Pons (tissue), 1 donor: ENCODE results near the gene NFKBIE.
"Not testable (repeated sequence)": the region's sequence is repeated elsewhere in the genome, so short reads cannot be mapped to it uniquely, and the experiment has no call there.

Experiments
- DNase-seq: peaks from one replicate; pipeline ENCODE4 v3.0.0-alpha.2; 2016; ENCODE audit warnings: low spot score

The NFKBIE gene, protein sequence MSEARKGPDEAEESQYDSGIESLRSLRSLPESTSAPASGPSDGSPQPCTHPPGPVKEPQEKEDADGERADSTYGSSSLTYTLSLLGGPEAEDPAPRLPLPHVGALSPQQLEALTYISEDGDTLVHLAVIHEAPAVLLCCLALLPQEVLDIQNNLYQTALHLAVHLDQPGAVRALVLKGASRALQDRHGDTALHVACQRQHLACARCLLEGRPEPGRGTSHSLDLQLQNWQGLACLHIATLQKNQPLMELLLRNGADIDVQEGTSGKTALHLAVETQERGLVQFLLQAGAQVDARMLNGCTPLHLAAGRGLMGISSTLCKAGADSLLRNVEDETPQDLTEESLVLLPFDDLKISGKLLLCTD

DNA sequence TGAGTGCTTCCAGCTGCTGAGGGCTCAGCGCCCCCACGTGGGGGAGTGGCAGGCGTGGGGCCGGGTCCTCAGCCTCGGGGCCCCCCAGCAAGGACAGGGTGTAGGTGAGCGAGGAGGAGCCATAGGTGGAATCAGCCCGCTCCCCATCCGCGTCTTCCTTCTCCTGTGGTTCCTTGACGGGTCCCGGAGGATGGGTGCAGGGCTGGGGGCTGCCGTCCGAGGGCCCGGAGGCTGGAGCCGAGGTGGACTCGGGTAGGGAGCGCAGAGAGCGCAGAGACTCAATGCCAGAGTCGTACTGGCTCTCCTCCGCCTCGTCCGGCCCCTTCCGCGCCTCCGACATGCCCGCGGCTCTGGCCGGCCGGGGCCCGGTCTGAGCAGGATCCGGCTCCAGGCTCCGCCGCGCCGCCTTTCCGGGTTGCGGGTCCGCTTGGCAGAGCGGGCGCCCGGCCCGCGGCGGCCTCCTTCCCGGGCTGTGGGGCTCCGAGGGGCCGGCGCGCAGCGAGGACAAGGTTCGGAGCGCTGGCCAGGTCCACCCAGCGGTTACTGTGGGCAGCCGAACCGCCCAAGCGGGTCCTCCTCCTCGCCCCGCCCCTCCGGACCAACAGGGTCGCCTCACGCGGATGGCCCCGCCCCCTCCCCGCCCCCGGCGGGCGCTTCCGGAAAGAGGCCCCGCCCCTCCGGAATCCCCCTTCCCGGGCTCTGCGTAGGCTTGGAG is at the start of gene NFKBIE:
Gene NFKBIE, minus strand, starts transcription at position 545 of the 715 bp plus-strand sequence. Its CDS starts 205 bp downstream, at position 340.
- DNase-seq = peak; percentile 87

DNA sequence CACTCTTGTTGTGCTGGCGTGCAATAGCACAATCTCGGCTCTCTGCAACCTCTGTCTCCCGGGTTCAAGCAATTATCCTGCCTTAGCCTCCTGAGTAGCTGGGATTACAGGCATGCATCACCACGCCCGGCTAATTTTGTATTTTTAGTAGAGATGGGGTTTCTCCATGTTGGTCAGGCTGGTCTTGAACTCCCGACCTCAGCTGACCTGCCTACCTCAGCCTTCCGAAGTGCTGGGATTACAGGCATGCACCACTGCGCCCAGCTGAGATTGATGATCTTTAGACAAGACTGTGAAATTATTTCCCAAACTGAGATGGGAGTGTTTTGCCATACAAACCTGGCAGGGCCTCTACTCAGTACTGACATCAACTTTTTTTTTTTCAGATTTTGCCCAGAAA is 49.3 kb upstream of the NFKBIE start:
- DNase-seq = not testable (repeated sequence)

DNA sequence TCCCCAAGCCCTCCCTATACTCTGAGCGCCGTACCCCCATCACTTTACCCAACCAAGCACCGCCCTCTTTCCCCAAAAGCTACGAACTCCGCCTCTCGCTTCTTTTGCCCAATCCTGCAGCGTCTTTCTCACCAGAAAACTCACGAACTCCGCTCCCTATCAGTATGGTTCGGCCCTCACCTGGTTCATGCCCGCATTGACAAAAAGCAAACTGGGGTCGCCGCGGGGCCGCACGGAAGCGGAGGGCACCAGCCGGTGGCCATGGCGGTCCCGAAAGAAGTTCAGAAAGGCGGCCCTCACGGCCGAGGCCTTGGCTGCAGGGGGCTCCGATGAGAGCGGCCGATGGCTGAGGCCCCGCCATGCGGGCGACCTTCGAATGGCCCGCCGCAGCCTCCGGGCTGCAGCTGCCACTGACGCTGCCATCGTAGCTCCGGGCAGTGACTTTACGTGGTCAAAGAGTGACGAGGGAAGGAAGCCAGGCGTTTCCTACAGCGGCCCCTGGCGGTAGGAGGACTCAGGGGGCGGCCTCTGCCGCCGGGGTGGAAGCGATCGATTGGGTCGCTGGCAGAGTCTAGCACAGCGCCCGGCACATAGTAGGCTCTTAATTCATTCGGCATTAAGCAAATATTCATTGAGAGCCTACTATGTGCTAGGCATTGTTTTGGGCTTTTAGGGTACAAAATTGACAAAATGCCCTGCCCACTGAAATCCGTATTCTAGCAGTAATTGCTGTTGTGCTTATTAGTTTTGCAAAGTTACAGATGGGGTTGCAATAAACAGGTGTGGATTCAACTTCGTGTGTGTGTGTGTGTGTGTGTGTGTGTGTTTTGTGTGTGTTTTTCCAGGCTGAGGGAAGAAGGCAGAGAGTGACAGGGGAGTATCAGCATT is 47.8 kb upstream of the NFKBIE start, which contains the start of gene AARS2:
Gene AARS2, minus strand, starts transcription at position 447 of the 888 bp plus-strand sequence. Its CDS starts 24 bp downstream, at position 423.
- peak; percentile 74 for DNase-seq

DNA sequence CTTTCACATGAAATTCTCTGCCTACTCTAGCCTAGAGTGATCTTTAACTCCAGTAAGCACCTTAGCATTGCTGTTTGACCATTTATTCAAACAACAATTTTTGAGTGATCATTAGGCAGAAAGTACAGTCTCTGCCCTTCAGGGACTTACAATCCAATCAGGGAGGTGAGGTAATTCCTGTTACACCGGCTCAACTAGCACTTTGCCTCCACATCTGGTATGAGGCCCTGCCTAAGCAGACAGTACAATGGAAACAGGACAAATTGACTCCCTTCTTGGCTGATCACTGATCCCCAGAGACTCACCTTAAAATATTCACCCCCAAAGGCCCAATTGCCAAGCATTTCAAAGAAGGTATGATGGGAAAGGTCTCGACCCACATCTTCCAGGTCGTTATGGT is 46.4 kb upstream of the NFKBIE start:
- no peak for DNase-seq

DNA sequence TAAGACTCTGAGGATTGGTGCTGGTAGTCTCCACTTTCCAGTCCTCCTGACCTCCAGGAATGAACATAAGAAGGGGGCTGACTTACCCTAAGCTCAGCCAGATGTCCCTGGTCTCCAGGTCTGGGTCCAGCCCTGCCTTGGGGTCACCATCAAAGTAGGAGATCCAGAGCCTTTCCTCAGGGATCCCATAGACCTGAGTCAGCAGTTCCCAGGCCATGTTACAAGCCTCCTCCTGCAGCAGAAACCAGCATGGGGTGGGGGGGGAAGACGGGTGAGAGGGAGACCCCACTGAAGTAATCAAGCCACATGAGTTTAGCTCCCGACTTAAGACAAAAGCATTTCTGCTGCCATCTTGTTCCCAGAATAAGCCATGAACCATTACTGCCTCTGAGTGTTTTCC is 46.0 kb upstream of the NFKBIE start:
- DNase-seq = no peak

DNA sequence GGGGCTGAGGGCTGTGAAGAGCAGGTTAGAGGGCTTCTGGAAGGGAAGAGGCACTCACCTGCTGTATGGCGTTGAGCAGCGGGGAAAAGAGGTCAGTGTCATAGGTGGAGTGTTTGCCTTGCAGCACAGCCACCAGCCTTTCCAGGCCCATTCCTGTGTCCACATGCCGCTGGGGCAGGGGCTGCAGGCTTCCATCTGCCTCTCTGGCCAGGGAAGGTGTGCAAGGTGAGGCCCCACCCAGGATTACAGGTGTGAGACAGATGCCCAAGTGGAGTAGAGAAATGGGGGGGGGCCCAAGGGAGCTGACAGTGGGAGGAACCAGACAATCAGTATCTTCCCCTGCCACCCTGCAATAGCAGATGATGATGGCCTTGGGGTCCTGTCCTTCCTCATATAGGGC is 44.9 kb upstream of the NFKBIE start:
- DNase-seq = no peak

DNA sequence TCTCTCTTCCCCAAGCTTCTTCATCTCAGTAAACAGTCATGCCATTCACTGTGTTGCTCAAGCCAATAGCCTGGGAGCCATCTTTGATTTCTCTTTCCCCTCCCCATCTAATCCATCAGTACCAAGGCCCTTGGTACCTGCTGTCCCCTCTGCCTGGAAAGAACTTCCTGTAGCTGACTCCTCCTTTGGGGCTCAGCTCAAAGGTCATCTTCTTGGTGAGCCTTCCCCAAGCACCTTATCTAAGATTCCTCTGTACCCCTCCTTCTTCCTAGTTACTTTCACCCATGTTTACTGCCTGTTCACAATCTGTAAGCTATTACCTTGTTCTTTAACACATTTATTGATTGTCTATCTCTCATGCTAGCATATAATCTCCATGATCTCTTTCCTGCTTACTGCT is 44.3 kb upstream of the NFKBIE start:
- no peak for DNase-seq

DNA sequence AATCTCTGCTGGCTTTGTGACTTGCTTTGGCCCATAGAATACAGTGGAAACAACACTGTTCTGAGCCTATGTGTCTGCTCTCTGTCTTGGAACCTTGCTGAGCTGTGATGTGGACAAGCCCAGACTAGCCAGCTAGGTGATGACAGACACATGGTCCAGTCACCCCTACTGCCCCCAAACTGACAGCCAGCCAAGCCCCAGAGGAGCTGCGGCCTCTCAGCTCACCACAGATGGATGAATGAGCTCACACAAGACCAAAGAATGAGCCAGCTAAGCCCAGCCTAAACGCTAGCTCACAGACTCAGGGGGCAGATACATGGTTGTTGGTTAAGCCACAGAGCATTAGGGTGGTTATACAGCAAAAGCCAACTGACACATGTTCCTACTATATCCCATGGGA is 43.7 kb upstream of the NFKBIE start:
- no peak for DNase-seq

DNA sequence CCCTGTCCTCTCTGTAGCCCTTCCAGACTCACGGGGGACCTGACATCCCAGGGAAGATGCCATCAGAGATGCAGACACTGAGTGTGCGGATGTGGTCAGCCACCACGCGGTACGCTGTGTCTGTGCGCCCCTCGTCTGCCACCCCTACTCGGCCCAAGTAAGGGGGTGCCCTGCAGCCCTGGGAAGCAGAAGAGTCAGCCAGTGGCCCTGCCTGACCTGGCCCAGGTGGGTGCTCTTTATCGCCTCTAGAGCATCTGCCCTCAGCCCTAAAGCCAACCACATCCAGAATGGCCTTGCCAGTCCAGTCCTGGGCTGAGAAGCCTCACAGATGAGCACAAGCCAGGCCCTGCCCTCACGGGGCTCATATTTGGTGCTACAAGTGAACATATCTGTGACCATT is 41.9 kb upstream of the NFKBIE start:
- DNase-seq = no peak

DNA sequence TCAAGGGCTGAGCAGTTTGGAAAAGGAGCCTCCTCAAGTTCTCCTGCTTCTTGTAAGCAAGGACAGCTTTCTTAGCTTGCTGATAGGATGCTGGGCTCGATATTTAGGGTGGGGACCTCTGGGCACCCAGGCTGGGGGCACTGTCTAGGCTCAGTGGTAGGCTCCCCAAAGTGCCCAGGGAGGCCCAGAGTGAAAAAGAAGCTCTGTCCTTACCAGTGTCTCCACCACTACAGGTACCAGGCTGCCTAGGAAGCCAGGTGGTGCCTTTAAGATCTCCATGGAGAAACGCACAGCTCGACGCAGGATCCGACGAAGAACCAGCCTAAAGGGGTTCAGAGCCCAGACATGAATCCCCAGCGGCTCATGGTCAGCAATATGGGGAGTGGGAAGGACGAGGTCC is 41.4 kb upstream of the NFKBIE start:
- DNase-seq = no peak

DNA sequence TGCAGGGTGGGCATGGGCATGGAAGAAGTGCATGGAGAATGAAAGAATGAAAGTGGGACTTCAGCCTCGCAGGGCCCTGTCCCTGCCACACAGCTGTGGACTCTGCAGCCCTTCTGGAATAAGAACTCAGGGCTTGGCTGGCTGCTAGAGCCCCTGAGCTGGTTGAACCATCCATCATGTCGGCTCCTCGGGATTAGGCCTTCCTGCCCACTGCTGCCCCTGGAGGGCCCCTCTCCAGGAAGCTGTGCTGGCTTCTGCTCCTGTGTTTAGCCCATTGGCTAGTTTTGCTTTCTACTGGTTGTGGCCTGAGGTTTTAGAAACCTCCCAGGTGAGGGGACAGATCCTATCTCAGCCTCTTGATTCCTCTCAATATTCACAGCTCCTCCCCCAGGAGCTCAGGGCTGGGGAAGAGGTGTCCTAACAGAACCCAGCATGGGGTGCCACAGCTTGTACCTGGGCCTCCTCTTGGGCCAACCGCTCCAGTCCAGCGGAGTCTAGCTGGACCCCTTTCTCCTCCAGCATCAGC is 39.9 kb upstream of the NFKBIE start:
- DNase-seq = no peak

DNA sequence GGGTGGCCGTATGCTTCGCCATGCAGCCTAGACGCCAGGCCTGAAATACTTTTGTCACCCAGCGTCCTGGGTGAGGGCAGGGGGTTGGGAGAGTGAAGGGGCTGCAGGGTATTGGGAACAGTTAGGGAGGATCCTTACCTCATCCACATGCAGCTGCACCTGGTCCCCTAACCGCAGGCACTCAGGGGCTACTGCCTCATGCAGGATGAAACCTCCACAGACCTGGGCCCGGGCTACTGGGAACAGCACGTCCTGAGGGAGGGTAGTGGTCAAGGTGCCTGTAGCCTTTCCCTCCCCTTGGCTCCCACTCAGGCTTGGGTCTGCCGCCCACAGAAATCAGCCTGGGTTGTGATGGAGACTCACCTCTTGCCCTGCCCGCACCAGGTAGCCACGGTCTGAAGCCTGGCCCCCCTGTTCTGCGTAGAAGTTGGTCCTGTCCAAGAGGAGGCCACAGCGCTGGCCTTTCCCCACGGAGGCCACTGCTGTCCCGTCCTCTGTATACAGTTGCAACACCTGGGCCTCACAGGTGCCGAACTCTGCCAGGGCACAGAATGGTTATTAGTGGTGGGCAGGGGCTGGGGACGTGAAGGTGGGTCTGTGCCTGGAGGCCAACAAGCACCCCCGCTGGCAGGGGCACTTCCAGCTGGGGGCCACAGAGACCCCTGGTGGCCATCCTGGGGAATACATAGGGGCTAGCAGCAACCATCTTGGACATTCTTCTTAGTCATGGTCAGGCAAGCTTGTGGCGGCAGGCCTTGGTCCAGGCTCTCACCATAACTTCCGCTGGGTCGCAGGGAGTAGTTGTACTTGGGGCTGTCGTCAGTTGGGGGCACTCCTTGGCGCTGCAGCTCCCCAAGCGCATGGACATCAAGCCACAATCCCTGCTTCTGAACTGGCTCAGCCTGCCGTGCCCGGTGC is 39.2 kb upstream of the NFKBIE start:
- DNase-seq = no peak

DNA sequence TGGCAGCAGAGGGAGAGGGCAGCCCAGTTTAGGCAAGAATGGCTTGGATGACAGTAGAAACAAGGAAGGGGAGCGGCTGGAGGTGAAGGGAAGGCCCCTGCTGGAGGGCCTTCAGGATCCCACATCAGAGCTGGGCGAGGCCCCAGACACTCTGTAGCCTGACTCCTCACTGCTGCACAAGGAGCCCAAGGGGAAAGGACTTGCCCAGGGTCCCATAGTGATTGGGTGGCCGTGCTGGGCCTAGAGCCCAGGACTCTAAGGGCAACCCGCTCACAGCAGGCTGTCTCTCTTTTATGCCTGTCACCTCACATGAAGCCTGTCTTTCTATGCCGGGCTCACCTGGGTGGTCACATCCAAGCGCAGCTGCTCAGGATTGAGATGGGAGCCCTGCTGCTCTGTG is 38.5 kb upstream of the NFKBIE start:
- DNase-seq = no peak

DNA sequence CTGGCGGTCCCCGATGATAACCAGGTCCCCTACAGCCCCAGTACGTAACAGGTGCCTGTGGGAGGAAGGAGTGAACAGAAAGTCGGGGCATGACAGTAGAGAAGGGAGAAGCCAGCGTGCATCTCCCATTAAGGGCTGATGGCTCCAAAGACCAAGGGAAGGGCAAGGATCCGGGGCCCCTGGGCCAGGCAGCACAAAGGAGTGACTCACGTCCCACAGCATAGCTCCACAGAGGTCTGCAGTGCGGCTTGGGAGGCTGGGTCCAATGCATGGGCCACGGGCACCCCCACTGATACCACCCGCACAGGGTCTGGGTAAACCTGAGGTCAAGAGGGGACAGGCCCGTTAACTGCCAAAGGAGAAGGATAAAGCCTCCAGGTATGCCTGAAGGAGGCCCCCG is 37.5 kb upstream of the NFKBIE start:
- DNase-seq = no peak

DNA sequence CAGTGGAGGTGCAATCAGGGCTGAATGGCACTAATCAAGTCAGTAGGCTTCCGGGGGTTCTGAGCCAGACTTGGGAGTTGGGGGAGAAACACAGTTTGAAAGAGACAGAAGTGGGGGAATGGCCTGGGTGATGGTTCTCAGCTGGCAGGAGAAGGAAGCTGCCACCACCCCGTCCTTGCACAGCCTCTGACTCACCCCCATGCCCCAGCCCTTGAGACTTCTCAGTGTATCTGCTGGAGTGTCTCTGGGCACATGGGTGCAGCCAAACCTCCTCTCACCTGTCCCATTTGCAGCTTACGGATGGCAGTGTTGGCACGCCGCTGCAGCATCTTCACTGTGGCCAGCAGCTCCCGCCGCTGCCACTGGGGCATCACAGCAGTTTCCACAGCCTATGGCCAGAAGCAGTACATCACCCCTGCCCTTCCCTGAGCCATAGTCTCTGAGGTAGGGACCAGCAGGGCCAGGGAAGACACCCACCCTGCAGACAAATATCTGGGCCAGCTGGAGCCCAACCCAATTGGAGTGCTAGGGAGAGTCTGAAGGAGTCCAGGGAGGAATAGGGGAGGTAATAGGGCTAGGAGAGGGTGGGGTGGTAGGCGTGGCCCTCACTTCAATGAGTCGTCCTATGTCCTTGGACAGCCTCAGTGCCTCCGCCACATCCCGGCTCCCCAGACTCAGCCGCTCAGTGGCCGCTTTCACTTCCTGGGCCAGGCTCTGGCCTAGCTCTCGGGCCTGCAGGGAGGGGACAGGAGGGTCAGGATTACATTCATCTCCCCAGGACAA is 36.6 kb upstream of the NFKBIE start:
- no peak for DNase-seq

DNA sequence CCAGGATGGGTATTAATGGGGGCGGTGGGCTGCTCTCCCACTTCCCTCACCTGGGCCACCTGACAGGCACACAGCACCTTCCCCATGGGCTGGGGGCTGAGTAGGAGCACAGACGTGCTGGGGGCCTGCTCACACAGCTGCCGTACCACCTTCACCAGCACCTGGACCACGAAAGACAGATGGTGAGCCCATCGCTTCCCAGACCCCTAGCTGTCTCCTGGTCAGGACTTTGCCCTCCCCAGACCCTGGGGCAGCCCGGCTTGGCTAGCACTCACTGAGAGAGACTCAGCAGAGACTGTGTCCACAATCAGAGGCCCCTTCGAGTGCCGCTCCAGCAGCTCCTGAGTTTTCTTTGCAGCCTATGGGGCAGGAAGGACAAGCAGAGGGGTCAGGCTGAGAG is 35.8 kb upstream of the NFKBIE start:
- no peak for DNase-seq

DNA sequence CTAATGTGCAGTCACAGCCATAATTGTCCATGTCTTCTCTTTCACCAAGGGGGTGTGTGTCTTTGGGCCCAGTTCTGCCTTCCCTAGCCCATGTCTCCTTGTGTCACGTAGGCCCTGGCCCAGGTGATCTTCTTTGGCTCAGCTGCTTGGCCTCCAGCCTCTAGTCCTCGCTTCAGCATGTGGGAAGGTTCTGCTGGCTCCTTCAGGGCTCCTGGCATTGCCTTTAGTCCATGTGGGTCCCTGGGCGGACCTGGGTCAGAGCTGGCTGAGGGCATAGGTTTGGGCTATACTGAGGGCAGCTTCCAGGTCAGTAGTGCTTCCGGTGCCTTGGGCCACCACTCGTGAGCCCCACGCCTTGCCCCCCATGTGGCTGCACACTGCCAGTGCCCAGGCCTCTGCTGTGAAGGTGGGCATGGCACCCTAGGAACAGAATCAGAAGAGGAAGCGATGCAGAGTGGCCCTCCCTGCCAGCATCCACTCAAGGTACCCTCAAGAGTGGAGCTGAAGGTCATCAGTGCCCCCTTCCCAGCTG is 35.0 kb upstream of the NFKBIE start:
- DNase-seq = no peak

DNA sequence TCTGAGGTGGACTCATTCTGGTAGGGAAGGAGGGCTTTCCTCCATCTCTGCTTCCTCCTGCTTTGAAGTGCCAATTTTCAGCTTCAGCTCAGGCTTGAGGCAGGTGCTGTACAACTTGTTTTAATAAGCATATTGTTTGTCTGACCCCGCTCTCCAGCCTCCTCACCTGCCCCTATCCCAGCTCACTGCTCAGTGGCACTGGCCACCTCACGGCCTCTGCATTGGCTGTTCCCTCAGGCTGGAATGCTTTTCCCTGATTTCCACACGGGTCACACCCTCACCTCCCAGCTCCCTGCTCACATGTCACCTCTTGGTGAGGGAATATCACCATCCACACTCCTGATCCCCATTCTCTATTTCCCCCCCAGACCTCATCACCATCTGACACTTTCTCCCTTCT is 33.5 kb upstream of the NFKBIE start:
- DNase-seq = no peak

DNA sequence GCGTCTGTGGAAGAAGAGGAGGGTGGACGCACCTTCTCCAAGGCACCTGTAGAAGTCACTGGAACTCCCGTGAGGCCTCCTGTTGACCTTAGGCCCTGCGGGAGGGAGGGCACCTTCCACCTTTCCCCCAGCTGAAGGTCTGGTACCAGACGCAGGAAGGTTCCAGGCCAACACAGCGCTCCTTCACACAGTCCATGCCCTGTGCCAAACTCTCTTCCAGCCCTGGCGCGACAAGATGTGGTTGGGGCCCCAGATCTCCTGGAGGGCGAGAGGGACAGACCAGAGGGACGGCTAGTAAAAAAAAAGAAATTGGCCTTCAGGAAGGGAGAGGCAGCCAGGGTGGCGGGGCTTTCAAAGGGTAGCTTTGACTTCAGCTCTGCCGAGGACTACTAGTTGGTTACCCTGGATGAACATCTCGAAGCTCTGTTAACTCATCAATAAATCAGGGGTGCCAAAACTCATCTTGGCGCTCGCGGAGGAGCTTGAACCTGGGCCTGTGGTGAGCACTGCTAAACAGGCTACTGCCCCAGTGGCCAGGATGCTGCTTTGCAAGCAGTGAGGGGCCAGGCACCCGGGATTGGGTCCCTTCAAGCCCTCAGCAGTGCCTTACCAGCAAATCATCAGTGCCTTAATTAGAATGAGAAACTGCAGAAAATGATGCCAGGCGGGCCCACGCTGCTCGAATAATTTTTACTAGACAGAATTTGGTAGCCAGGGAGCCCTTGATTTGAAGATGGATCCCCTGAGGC is 32.9 kb upstream of the NFKBIE start:
- DNase-seq = no peak
